ENCODE measurements around the gene B3GALT6. TPM values are rescaled to one million over a fixed set of nuclear protein-coding genes. Genes with fewer than 3 reads are reported as not detected.

Gene B3GALT6
- total RNA-seq, 5 donors from 2014 or later (not counting 1 experiment from before 2014, with no cell fraction given), result 10.0 to 30.4 (median 25.1) TPM

DNA sequence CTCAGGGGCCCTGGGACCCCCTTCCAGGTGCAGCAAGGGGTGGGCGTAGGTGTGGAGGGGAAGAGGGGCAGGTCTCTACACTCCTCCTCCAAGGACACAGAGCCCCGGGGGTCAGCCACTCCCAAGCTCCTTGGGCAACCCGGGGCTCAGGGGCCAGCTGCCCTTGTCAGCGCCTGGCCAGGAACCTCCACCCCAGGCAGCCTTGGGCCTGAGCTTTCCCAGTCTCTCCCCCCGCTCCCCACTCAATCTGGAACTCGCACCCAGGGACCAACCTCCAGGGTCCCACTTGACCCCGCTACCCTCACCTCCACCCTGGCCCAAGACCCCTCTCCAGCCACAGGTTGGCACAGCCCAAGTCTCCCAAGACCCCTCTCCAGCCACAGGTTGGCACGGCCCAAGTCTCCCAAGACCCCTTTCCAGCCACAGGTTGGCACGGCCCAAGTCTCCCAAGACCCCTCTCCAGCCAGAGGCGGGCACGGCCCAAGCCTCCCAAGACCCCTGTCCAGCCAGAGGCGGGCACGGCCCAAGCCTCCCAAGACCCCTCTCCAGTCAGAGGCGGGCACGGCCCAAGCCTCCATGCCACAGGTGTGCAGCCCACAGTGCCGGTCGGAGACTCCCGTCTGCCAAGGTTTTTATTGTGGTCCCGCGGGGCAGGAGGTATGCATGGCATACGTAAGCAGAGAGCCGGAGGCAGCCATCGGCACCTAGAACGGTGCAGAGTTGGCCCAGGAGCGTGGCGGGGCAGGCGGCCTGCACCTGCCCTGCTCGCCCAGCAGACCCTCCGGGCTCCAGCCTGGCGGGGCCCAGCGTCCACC, 21.1 kb upstream of the B3GALT6 start:
- Histone ChIP-seq H3K4me1 (ENCODE audit: control insufficient read depth in 1 of 2, extremely low read depth in 1 of 2, insufficient read depth in 2 of 2, low read length in 2 of 2) (peaks cover 21 to 85% of the 10 kb centered on the region in 2 experiments), H3K4me3 (ENCODE audit: control insufficient read depth in 1 of 2, extremely low read depth in 1 of 2, low read length in 1 of 2) (no peak overlapping the region), H3K36me3 (ENCODE audit: control insufficient read depth in 2 of 2, extremely low read depth in 1 of 2, insufficient read depth in 1 of 2, low read length in 1 of 2) (no peaks in the 10 kb centered on the region), H3K27ac (ENCODE audit: low read length) (no peak overlapping the region), H3K27me3 (replicated peaks in 1 of 2; ENCODE audit: control insufficient read depth in 2 of 2, extremely low read depth in 1 of 2, insufficient read depth in 2 of 2, low read length in 1 of 2) (peaks cover 0 to 19% of the 10 kb centered on the region in 2 experiments), H3K9me3 (no peaks in the 10 kb centered on the region)
- ChIA-PET POLR2A (no interaction called here), CTCF (no interaction called here)
- Mint-ChIP-seq H3K27me3 (no peaks in the 10 kb centered on the region), H3K4me3 (peak overlapping the region; percentile 6 to 43 (median 25)), H3K4me1 (peaks cover 25 to 51% (median 33%) of the 10 kb centered on the region in 3 donors), H3K27ac (peak overlapping the region in 1 of 2 donors; percentile 39), H3K9me3 (no peaks in the 10 kb centered on the region), H3K36me3 (no peaks in the 10 kb centered on the region)
- DNase-seq (peak in 6 of 35 experiments; percentile 0 to 2 (median 0)), ATAC-seq (replicated peaks in 1 of 4) (no peak)
- WGBS (ENCODE audit: insufficient coverage), result 95% methylated on average over 28 of the region's 31 CpGs

DNA sequence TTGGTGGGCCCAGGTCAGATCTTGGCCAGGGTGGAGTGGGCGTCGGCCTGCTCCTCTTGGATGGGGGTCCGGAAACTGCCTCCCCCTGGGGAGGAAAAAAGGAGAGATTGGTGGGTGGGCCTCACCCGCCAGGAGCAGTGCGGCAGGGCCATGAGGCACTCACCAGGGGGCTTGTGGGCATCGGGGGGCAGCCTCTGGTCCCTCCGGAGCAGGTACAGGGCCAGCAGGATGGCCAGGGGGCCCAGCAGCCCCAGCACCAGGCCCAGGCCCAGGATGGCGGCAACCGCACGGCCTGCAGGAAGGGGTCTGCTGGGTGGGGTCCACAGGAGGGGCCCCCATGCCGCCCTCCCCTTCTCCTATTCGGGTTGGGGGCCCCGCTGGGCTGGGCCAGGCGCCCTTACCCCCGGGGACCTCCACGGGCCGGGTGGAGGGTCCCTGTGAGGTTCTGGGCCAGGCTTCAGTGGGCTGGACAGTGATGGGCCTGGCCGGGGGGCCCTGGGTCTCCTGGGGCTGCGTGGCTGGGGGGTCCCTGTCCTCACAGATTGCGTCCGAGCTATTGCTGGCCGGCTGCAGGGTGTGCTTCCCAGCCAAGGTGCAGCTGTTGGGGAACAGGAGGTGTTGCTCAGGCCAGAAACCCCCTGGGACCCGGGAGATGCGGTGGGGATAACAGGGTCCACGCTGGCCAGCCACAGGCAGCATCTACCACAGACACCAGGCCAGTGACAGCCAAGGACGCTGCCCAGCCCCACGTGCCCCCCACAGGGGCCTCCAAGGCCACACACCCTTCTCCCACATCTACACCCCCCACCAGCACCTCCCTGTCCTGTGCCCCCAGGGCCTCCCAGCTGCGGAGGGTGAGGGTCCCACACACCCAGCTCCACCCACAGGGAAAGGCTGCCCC, 20.2 kb upstream of the B3GALT6 start:
- Mint-ChIP-seq H3K27me3 (no peaks in the 10 kb centered on the region), H3K27ac (peak overlapping the region in 1 of 2 donors; percentile 52), H3K36me3 (peaks cover 3% of the 10 kb centered on the region), H3K4me1 (peaks cover 31 to 54% (median 35%) of the 10 kb centered on the region in 3 donors), H3K4me3 (peak overlapping the region; percentile 31 to 65 (median 37)), H3K9me3 (no peaks in the 10 kb centered on the region)
- H3K36me3 ChIP-seq (ENCODE audit: control insufficient read depth in 2 of 2, extremely low read depth in 1 of 2, insufficient read depth in 1 of 2, low read length in 1 of 2), result no peaks in the 10 kb centered on the region
- ChIA-PET POLR2A (interaction anchor here in 1 of 2 donors (0.6 kb wide), 1 partner anchor 930 kb away, joined by 7 read pairs; no protein-coding TSS in a partner anchor), CTCF (no interaction called here)
- WGBS (ENCODE audit: insufficient coverage), result 92% methylated on average over 25 of the region's 28 CpGs
- no peaks in the 10 kb centered on the region for H3K9me3 ChIP-seq
- peak overlapping the region; percentile 47 for H3K27ac ChIP-seq (ENCODE audit: low read length)
- H3K27me3 ChIP-seq (replicated peaks in 1 of 2; ENCODE audit: control insufficient read depth in 2 of 2, extremely low read depth in 1 of 2, insufficient read depth in 2 of 2, low read length in 1 of 2), result peaks cover 0 to 12% of the 10 kb centered on the region in 2 experiments
- ATAC-seq (replicated peaks in 1 of 4) (no peak), DNase-seq (peak in 3 of 35 experiments; percentile 0 to 2 (median 0))
- H3K4me3 ChIP-seq (ENCODE audit: control insufficient read depth in 1 of 2, extremely low read depth in 1 of 2, low read length in 1 of 2), result peak overlapping the region in 1 of 2 donors; percentile 5
- H3K4me1 ChIP-seq (ENCODE audit: control insufficient read depth in 1 of 2, extremely low read depth in 1 of 2, insufficient read depth in 2 of 2, low read length in 2 of 2), result peaks cover 21 to 86% of the 10 kb centered on the region in 2 experiments

DNA sequence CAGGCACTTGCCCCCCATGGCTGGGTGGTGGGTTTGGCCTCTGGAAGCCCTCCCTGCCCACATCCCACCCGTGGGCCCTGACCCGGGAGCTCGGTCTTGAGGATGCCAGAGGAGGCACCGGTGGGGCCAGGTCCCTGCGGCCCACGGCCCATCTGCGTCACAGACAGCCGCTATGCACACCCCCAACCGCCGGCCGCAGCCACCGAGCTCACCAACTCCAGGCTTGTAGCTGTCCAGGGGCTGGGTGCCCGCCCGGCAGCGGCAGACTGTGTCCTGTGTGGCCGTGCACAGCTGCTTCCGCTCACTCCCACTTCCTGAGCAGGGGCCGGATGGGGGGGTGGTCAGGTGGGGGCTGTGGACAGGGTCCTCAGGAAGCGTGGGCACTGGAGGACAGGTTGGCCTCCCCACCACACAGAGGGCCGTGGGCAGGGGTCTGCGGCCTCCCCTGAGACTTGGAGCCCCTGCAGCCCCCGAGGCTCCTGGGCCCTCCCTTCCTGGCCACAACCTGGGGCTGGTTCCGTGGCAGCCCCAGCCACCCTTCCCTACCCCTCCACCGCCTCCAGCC, 19.2 kb upstream of the B3GALT6 start:
- peak overlapping the region; percentile 28 to 65 (median 58) for H3K4me3 Mint-ChIP-seq
- 4% methylated on average over 17 of the region's 24 CpGs for WGBS (ENCODE audit: insufficient coverage)
- H3K27me3 ChIP-seq (replicated peaks in 1 of 2; ENCODE audit: control insufficient read depth in 2 of 2, extremely low read depth in 1 of 2, insufficient read depth in 2 of 2, low read length in 1 of 2), result peaks cover 0 to 2% of the 10 kb centered on the region in 2 experiments
- peaks cover 0 to 5% of the 10 kb centered on the region in 2 donors for H3K36me3 ChIP-seq (ENCODE audit: control insufficient read depth in 2 of 2, extremely low read depth in 1 of 2, insufficient read depth in 1 of 2, low read length in 1 of 2)
- peak in 25 of 35 experiments; percentile 32 to 73 (median 46) for DNase-seq
- no peaks in the 10 kb centered on the region for H3K27me3 Mint-ChIP-seq
- CTCF ChIA-PET, result no interaction called here
- H3K27ac Mint-ChIP-seq, result no peak overlapping the region
- POLR2A ChIA-PET, result no interaction called here
- peaks cover 8% of the 10 kb centered on the region for H3K36me3 Mint-ChIP-seq
- H3K4me1 Mint-ChIP-seq, result peaks cover 30 to 53% (median 41%) of the 10 kb centered on the region in 3 donors
- ATAC-seq (replicated peaks in 1 of 4), result peak; percentile 5 to 12 (median 9)
- H3K9me3 Mint-ChIP-seq, result no peaks in the 10 kb centered on the region
- H3K4me1 ChIP-seq (ENCODE audit: control insufficient read depth in 1 of 2, extremely low read depth in 1 of 2, insufficient read depth in 2 of 2, low read length in 2 of 2), result peaks cover 21 to 84% of the 10 kb centered on the region in 2 experiments
- H3K4me3 ChIP-seq (ENCODE audit: control insufficient read depth in 1 of 2, extremely low read depth in 1 of 2, low read length in 1 of 2), result peak overlapping the region; percentile 19 to 51
- H3K27ac ChIP-seq (ENCODE audit: low read length), result peak overlapping the region; percentile 72
- no peaks in the 10 kb centered on the region for H3K9me3 ChIP-seq

DNA sequence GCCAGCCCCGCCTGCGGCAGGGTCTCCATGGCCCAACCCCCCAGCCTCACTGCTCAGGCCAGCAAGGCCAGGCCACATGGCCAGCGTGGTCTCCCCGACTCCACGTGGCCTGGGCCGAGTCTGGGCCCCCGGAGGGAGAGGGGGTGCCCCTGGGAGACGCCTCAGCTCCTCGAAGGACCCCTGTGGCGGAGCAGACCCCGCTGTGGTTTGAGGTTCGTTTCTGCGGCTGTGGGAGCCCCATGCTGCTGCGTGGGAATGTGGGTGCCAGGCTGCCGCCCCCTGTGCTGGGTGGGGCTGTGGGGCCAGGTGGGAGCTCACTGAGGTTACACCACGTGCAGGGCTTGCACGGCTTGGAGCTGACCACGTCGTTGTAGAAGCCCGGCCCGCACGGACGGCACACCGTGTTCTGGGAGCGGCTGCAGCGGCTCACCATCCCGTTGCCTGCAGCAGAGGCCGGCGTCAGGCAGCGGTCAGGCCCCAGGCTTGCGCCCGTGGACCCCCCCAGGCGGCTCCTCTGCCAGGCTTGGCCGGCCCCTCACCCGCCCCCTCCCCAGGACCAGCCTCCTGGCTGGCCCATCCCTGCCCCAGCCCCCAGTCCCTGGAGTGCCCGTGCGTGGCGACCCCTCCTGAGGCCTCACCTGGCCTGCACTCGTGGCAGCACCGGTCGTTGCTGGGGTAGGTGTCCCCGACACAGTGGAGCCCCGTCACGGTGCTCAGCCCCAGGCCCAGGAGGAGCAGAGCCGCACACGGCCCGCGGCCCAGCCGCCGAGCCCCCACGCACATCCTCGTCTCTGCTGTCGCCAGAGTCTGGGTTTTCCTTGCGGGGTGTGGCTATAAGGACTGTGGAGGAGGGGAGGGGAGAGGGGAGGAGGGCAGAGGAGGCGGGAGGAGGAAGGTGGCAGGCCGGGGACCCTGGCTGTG, 18.4 kb upstream of the B3GALT6 start, which contains the start of gene TNFRSF4:
Gene TNFRSF4, minus strand, starts transcription at position 809 of the 921 bp plus-strand sequence. Its CDS starts 26 bp downstream, at position 783.
- Histone ChIP-seq H3K27ac (ENCODE audit: low read length) (peak within 1 kb of the TSS; percentile 81), H3K9me3 (no peaks in the 10 kb centered on the region), H3K27me3 (replicated peaks in 1 of 2; ENCODE audit: control insufficient read depth in 2 of 2, extremely low read depth in 1 of 2, insufficient read depth in 2 of 2, low read length in 1 of 2) (no peaks in the 10 kb centered on the region), H3K36me3 (ENCODE audit: control insufficient read depth in 2 of 2, extremely low read depth in 1 of 2, insufficient read depth in 1 of 2, low read length in 1 of 2) (peaks cover 4 to 12% of the 10 kb centered on the region in 2 donors), H3K4me1 (ENCODE audit: control insufficient read depth in 1 of 2, extremely low read depth in 1 of 2, insufficient read depth in 2 of 2, low read length in 2 of 2) (peaks cover 18 to 84% of the 10 kb centered on the region in 2 experiments), H3K4me3 (ENCODE audit: control insufficient read depth in 1 of 2, extremely low read depth in 1 of 2, low read length in 1 of 2) (peak within 1 kb of the TSS; percentile 44 to 51)
- H3K9me3 Mint-ChIP-seq, result no peaks in the 10 kb centered on the region
- ChIA-PET POLR2A (no interaction called here), CTCF (no interaction called here)
- peaks cover 22 to 51% (median 37%) of the 10 kb centered on the region in 3 donors for H3K4me1 Mint-ChIP-seq
- 3% methylated on average over 53 of the region's 56 CpGs for WGBS (ENCODE audit: insufficient coverage)
- no peaks in the 10 kb centered on the region for H3K27me3 Mint-ChIP-seq
- H3K4me3 Mint-ChIP-seq, result peak within 1 kb of the TSS; percentile 53 to 65 (median 63)
- DNase-seq (peak in 11 of 35 experiments; percentile 3 to 63 (median 38)), ATAC-seq (replicated peaks in 1 of 4) (peak; percentile 16 to 32 (median 22))
- peaks cover 11% of the 10 kb centered on the region for H3K36me3 Mint-ChIP-seq
- peak within 1 kb of the TSS; percentile 79 to 82 for H3K27ac Mint-ChIP-seq

DNA sequence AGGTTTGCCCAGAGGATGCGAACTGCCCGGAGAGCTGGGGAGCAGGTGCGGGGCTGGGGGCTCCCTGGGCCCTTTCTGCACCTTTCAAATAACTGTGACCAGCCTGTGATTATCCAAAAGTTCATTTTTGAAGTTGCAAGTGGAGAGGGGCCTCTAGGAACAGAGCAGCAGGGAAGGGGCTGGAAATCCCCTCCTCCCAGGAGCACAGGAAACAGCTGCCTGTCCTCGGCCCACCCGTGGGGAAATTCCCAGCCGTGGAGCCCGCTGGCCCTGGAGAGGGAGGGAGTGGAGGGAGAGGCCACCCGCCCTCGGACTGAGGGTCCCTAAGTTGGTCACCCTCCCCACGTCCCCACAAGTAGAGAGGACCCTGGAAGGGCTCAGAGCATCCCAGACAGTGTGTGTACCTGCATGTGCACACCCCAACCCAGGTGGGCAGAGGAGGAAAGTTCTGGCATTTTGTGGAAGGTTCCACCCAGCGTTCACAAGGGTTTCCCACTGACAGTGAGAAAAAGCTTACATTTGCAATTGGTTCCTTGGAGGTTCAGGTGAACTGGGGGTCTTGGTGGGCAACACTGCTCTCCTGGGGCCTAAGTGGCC, 16.9 kb upstream of the B3GALT6 start:
- H3K9me3 ChIP-seq, result no peaks in the 10 kb centered on the region
- H3K4me1 Mint-ChIP-seq, result peaks cover 17 to 49% (median 31%) of the 10 kb centered on the region in 3 donors
- H3K27me3 ChIP-seq (replicated peaks in 1 of 2; ENCODE audit: control insufficient read depth in 2 of 2, extremely low read depth in 1 of 2, insufficient read depth in 2 of 2, low read length in 1 of 2), result no peaks in the 10 kb centered on the region
- H3K36me3 Mint-ChIP-seq, result peaks cover 14% of the 10 kb centered on the region
- peaks cover 13 to 88% of the 10 kb centered on the region in 2 experiments for H3K4me1 ChIP-seq (ENCODE audit: control insufficient read depth in 1 of 2, extremely low read depth in 1 of 2, insufficient read depth in 2 of 2, low read length in 2 of 2)
- peak overlapping the region in 2 of 3 donors; percentile 37 to 65 for H3K4me3 Mint-ChIP-seq
- ATAC-seq (replicated peaks in 1 of 4) (peak in 1 of 4 experiments; percentile 21), DNase-seq (peak in 1 of 35 experiments; percentile 66)
- H3K36me3 ChIP-seq (ENCODE audit: control insufficient read depth in 2 of 2, extremely low read depth in 1 of 2, insufficient read depth in 1 of 2, low read length in 1 of 2), result peaks cover 8 to 23% of the 10 kb centered on the region in 2 donors
- POLR2A ChIA-PET, result interaction anchor here in 1 of 2 donors (0.5 kb wide), 1 partner anchor 175 kb away, joined by 3 read pairs; no protein-coding TSS in a partner anchor
- H3K27me3 Mint-ChIP-seq, result no peaks in the 10 kb centered on the region
- H3K9me3 Mint-ChIP-seq, result no peaks in the 10 kb centered on the region
- WGBS (ENCODE audit: insufficient coverage), result 51% methylated on average over 2 of the region's 11 CpGs
- H3K27ac ChIP-seq (ENCODE audit: low read length), result peak overlapping the region; percentile 81
- CTCF ChIA-PET, result no interaction called here
- H3K4me3 ChIP-seq (ENCODE audit: control insufficient read depth in 1 of 2, extremely low read depth in 1 of 2, low read length in 1 of 2), result no peak overlapping the region
- H3K27ac Mint-ChIP-seq, result peak overlapping the region; percentile 79 to 82

Data from T-cell (primary cell).